NCI-H2196 treated with DMSO at 0.1 percent for 48 hours (cell line): ENCODE data around the gene CABP4.

Experiments
- DNase-seq: peaks from one replicate; lab custom pipeline; 2025; ENCODE audit not compliant: unreplicated experiment; lab: John Stamatoyannopoulos, UW

The CABP4 gene

GRCh38 chr11:67455054-67455453 is at the start of gene CABP4:
Gene CABP4 (plus strand): TSS chr11:67455354. CDS start chr11:67455424, 70 bp downstream.
- no peak for DNase-seq

GRCh38 chr11:67405688-67406339 is 49.3 kb upstream of the CABP4 start:
- DNase-seq, result no peak

GRCh38 chr11:67406420-67406968 is 48.7 kb upstream of the CABP4 start:
- no peak for DNase-seq

GRCh38 chr11:67406969-67407687 is 48.0 kb upstream of the CABP4 start:
- DNase-seq, result no peak

GRCh38 chr11:67407688-67408163 is 47.4 kb upstream of the CABP4 start:
- no peak for DNase-seq

- DNase-seq, result no peak
Observed at GRCh38 chr11:67408437-67409200, 46.5 kb upstream of the CABP4 start.

- DNase-seq, result no peak
Observed at GRCh38 chr11:67409261-67409666, 45.9 kb upstream of the CABP4 start.

- no peak for DNase-seq
Observed at GRCh38 chr11:67409781-67410368, 45.3 kb upstream of the CABP4 start.

- DNase-seq, result no peak
Observed at GRCh38 chr11:67410369-67410831, 44.8 kb upstream of the CABP4 start.

- DNase-seq, result no peak
Observed at GRCh38 chr11:67410984-67411784, 44.0 kb upstream of the CABP4 start.

GRCh38 chr11:67411785-67412152 is 43.4 kb upstream of the CABP4 start:
- DNase-seq, result no peak

- DNase-seq, result no peak
Observed at GRCh38 chr11:67412495-67413179, 42.5 kb upstream of the CABP4 start.

- DNase-seq, result no peak
Observed at GRCh38 chr11:67413266-67413849, 41.8 kb upstream of the CABP4 start.

- no peak for DNase-seq
Observed at GRCh38 chr11:67415501-67416304, 39.5 kb upstream of the CABP4 start, which contains the start of gene CARNS1. Gene CARNS1 (plus strand): TSS chr11:67415678. CDS start chr11:67416200, 522 bp downstream.

GRCh38 chr11:67416416-67417335 is 38.5 kb upstream of the CABP4 start:
- DNase-seq, result peak; percentile 56

GRCh38 chr11:67417425-67417824 is 37.7 kb upstream of the CABP4 start:
- DNase-seq, result no peak
